AG04449 (cell line): ENCODE results near the gene BBOX1.

Source experiments
- CTCF ChIA-PET: fragments of 350-600 bp; formaldehyde crosslinking; extraction: SDS; loops from one replicate; lab custom pipeline; 2021; ENCODE audit warnings: antibody characterized with exemption; lab: Yijun Ruan, JAX
- POLR2A ChIA-PET: fragments of 400-600, 350-600 bp; formaldehyde crosslinking; extraction: SDS; loops from one replicate; lab custom pipeline; 2020; ENCODE audit warnings: antibody characterized with exemption, inconsistent platforms; lab: Yijun Ruan, JAX
- DNase-seq: peaks from one replicate; pipeline ENCODE4 v3.0.0-alpha.2; 2010; ENCODE audit warnings: low read depth, low spot score
- H3K4me3 ChIP-seq: 2 replicates; pipeline ENCODE4 v1.5.1; 2011; ENCODE audit warnings: low read depth, mild to moderate bottlenecking, control low read depth, low read length
- TF ChIP-seq, protein P1 (sequence below): IDR thresholded peaks from one replicate; pipeline ENCODE4 v1.5.1; 2011; ENCODE audit warnings: mild to moderate bottlenecking, moderate library complexity, low read length, control low read depth, inconsistent platforms; ENCODE audit not compliant: insufficient read depth; ENCODE audit errors: missing control alignments

BBOX1 gene

DNA sequence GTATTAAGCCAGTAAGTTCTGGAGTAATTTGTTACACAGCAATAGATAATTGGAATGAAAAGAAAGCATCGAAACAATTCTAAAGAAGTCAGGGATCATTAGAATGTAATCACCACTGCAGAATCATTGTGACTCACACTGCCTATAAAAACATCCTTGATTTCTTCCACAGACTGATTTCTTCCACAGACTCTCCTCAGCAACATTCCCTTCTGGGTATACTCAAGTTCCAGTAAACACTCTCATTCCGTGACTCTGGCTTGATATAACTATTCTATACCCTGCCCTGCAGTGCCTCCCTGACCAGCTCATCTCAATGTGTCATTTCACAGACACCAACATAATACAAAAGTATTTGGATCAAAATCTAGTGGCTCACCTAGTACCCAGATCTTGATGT is 120.5 kb downstream of the BBOX1 start:
- POLR2A ChIA-PET: no interaction called here
- TF ChIP-seq, protein P1, sequence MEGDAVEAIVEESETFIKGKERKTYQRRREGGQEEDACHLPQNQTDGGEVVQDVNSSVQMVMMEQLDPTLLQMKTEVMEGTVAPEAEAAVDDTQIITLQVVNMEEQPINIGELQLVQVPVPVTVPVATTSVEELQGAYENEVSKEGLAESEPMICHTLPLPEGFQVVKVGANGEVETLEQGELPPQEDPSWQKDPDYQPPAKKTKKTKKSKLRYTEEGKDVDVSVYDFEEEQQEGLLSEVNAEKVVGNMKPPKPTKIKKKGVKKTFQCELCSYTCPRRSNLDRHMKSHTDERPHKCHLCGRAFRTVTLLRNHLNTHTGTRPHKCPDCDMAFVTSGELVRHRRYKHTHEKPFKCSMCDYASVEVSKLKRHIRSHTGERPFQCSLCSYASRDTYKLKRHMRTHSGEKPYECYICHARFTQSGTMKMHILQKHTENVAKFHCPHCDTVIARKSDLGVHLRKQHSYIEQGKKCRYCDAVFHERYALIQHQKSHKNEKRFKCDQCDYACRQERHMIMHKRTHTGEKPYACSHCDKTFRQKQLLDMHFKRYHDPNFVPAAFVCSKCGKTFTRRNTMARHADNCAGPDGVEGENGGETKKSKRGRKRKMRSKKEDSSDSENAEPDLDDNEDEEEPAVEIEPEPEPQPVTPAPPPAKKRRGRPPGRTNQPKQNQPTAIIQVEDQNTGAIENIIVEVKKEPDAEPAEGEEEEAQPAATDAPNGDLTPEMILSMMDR: no peak
- CTCF ChIA-PET: interaction anchor here (1.0 to 5.6 kb wide), 10 partner anchors 8 to 876 kb away, joined by 4 to 52 read pairs (median 8); no protein-coding TSS in a partner anchor
- peak; percentile 34 for DNase-seq
- no peak overlapping the region for H3K4me3 ChIP-seq

DNA sequence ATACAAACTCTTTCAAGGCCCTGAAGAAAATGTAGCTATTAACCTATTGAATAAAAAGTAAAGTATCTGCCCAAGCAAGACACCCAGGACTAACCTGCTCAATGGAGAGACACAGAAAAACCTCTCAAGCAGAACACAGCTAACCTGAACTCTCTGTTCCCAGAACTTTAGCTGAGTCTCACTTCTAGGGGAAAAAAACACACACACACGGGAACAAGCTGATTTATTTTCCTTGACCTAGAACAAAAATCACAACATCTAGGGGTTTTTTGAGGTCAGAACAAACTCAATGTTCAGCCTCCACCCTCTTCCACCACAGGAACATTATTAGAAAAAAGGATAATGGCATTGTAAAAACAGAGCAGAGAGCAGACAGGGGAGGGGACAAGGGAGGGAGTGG is 121.6 kb downstream of the BBOX1 start:
- POLR2A ChIA-PET: no interaction called here

DNA sequence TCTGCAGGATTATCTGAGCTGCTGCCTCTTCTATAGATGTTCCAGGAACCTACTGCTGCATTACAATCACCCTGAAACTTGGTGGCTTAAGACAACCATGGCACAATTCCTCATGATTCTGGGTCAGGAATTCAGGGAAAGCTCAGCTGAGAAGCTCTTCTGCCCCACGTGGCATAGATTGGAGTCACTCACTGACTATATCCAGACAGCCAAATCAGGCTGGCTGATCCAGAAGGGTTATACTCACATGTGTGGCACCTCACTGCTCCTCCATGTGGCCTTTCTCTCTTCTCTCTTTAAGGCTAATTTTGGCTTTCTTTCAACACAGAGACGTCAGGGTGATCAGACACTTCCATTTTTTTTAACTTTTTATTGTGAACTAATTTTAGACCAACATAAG is 125.5 kb downstream of the BBOX1 start:
- POLR2A ChIA-PET: interaction anchor here (0.7 kb wide), 1 partner anchor 9 kb away, joined by 3 read pairs; no protein-coding TSS in a partner anchor
- no peak overlapping the region for H3K4me3 ChIP-seq
- CTCF ChIA-PET: interaction anchor here (2.0 to 4.4 kb wide), 3 partner anchors 8 to 320 kb away, joined by 5 to 18 read pairs (median 14); no protein-coding TSS in a partner anchor
- DNase-seq: no peak
- TF ChIP-seq, protein P1: no peak

More for the DNA sequence above, 121.6 kb downstream of the BBOX1 start:
- CTCF ChIA-PET: interaction anchor here (0.9 to 5.6 kb wide), 11 partner anchors 9 to 875 kb away, joined by 3 to 52 read pairs (median 8); no protein-coding TSS in a partner anchor
- TF ChIP-seq, protein P1: no peak
- no peak overlapping the region for H3K4me3 ChIP-seq
- no peak for DNase-seq

DNA sequence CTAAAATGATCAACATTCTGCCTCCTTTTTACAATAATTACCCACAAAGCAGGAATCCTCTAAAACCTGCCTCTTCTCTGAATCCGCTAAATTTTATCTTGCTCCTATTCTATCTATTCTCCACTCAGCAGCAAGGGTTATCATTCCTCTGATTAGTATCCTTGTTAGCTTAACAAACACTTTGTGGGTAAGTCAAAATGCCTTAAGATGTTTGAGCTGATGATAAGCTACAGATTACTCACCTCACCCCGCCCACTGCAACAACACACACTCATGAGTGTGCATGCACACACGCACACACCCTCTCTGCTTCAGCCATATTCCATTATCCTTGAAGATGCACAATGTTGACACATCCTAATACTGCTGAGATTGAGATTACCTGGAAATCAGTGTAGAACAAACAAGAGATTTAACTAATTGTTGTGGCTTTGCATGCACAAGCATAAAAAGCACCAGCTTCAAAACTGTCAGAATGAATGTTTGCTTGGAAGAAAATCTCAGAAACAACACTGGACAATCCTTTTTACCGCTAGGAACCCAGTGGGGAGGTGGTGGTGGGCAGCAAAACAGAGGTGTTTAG is 130.9 kb downstream of the BBOX1 start:
- CTCF ChIA-PET: interaction anchor here (0.7 to 1.7 kb wide), 8 partner anchors 12 to 327 kb away, joined by 3 to 8 read pairs (median 4); no protein-coding TSS in a partner anchor

DNA sequence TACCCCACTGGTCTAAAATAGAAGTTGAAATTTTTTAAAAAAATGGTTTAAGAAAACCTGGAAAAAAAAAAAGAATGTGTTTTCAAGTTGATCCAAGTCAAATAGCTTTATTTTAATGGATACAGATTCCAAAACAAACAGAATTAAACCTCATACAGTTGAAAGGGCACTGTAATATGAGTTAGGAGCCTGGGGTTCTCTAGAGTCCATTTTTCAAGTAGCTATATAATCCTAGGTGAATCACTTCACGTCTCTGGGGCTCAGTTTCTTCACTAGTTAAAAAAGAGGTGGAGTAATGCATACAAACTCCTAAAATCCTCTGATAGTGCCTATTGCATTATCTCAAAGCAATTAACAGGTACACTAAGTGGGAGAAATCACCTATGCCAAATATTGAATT is 132.9 kb downstream of the BBOX1 start:
- no peak for DNase-seq
- CTCF ChIA-PET: interaction anchor here (1.0 to 2.6 kb wide), 4 partner anchors 10 to 123 kb away, joined by 4 to 11 read pairs (median 7); no protein-coding TSS in a partner anchor
- no peak overlapping the region for H3K4me3 ChIP-seq
- TF ChIP-seq, protein P1: no peak
- POLR2A ChIA-PET: no interaction called here

More for the DNA sequence above, 130.9 kb downstream of the BBOX1 start:
- no peak for DNase-seq
- TF ChIP-seq, protein P1: no peak
- POLR2A ChIA-PET: no interaction called here
- H3K4me3 ChIP-seq: no peak overlapping the region

DNA sequence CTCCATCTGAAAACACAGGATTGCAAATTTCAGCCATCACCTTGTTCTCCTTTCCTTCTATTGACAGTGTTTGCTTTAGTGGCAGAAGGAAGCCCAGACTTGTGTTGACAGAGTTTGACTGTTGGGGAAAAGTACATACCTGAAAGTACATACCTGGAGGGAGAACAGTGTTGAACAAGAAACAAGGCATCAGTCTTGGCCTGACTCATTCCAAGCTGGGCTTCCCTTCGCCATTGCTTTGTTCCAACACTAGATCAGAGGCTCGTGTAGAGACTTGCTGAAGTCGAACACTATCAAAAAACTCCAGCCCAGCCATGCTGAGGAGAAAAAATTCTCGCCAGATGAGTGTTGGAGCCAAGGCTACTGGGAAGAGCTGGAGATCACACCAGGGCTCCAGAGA is 133.4 kb downstream of the BBOX1 start:
- H3K4me3 ChIP-seq: no peak overlapping the region
- DNase-seq: no peak
- ChIA-PET POLR2A (no interaction called here), CTCF (interaction anchor here (1.0 to 2.6 kb wide), 7 partner anchors 9 to 312 kb away, joined by 4 to 11 read pairs (median 5); no protein-coding TSS in a partner anchor)
- TF ChIP-seq, protein P1: no peak
